Neural crest cell (in vitro differentiated cells): Measurements from ENCODE around the gene MYO6. TPM values are rescaled to one million over a fixed set of nuclear protein-coding genes. Genes with fewer than 3 reads are reported as not detected.

Experiments
- DNase-seq: peaks from one replicate; pipeline ENCODE4 v3.0.0; 2021; ENCODE audit warnings: low read depth, mixed read lengths, low spot score
- H3K27ac Mint-ChIP-seq: one replicate; pipeline ENCODE4 v1.8.0; 2021; ENCODE audit warnings: mild to moderate bottlenecking, mixed read lengths; ENCODE audit not compliant: unreplicated experiment
- H3K27me3 Mint-ChIP-seq: 2 replicates; pipeline ENCODE4 v1.8.0; 2021; ENCODE audit warnings: low read depth, mild to moderate bottlenecking, mixed read lengths
- H3K36me3 Mint-ChIP-seq: 2 replicates; pipeline ENCODE4 v1.8.0; 2021; ENCODE audit warnings: low read depth, mild to moderate bottlenecking, mixed read lengths
- H3K4me1 Mint-ChIP-seq: 2 replicates; pipeline ENCODE4 v1.8.0; 2021; ENCODE audit warnings: mixed read lengths
- H3K4me3 Mint-ChIP-seq: one replicate; pipeline ENCODE4 v1.8.0; 2021; ENCODE audit warnings: mild to moderate bottlenecking, mixed read lengths
- H3K9me3 Mint-ChIP-seq: 2 replicates; pipeline ENCODE4 v1.8.0; 2021; ENCODE audit warnings: mixed read lengths
- total RNA-seq: library from RNA; stranded (reverse); gene quantifications from 2 replicates; pipeline ENCODE4 v1.2.1, GENCODE V29; 2021
- TF ChIP-seq, protein P1 (sequence below): fragments of 200-600 bp; sonication (generic); conservative IDR thresholded peaks from 2 replicates; pipeline ENCODE4 v1.5.0; 2021; ENCODE audit warnings: antibody characterized with exemption, mild to moderate bottlenecking

MYO6 gene
- total RNA-seq, 1 donor from 2014 or later = 24.5 TPM

DNA sequence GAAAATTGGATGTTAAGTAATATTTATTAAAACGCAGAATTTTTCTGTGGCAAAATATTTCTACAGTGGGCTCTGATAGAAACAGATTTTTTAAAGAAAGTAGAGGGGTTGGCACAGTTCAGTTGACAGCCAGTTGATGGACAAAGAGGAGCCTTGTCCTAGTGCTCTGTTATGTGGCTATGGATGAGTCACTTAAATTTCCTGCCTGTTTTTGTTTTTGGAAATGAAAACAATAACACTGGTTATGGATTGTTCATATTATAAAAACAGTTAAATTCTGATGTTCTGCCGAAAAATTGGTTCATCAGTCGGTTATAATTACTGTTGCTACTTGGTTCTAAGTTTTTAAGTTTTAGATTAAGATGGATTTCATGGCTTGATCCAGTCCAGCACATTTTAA, 42.8 kb downstream of the MYO6 start:
- H3K27ac Mint-ChIP-seq = no peak overlapping the region
- no peaks in the 10 kb centered on the region for H3K27me3 Mint-ChIP-seq
- H3K4me1 Mint-ChIP-seq = peaks cover 30% of the 10 kb centered on the region
- TF ChIP-seq, protein P1, sequence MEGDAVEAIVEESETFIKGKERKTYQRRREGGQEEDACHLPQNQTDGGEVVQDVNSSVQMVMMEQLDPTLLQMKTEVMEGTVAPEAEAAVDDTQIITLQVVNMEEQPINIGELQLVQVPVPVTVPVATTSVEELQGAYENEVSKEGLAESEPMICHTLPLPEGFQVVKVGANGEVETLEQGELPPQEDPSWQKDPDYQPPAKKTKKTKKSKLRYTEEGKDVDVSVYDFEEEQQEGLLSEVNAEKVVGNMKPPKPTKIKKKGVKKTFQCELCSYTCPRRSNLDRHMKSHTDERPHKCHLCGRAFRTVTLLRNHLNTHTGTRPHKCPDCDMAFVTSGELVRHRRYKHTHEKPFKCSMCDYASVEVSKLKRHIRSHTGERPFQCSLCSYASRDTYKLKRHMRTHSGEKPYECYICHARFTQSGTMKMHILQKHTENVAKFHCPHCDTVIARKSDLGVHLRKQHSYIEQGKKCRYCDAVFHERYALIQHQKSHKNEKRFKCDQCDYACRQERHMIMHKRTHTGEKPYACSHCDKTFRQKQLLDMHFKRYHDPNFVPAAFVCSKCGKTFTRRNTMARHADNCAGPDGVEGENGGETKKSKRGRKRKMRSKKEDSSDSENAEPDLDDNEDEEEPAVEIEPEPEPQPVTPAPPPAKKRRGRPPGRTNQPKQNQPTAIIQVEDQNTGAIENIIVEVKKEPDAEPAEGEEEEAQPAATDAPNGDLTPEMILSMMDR = no peak
- no peak for DNase-seq
- H3K9me3 Mint-ChIP-seq = peaks cover 2% of the 10 kb centered on the region
- H3K36me3 Mint-ChIP-seq = no peaks in the 10 kb centered on the region
- no peak overlapping the region for H3K4me3 Mint-ChIP-seq

DNA sequence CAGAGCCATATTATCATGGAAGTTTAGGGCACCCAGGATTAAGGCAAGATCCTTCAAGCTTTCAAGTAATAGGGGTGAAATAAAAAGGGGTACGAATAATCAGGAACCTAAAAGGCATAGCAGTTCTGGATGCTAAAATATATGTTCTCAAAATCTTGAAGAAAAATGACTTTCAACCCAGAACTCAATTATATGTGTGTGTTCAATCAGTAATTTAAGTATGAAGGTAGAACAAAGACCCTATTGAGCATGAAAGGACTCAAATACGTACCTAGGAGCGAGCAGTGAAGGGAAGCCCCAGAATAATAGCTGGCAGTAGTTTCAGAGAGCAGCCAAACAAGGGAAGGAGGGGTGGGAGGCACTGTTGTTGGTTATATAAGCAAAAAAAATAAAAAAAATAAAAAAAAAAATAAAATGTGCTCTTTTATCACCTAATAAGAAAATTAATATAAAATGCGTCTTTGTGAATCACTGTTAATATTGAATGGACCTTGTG, 45.4 kb downstream of the MYO6 start:
- peaks cover 2% of the 10 kb centered on the region for H3K9me3 Mint-ChIP-seq
- no peak for DNase-seq
- H3K27ac Mint-ChIP-seq = no peak overlapping the region
- no peak overlapping the region for H3K4me3 Mint-ChIP-seq
- no peaks in the 10 kb centered on the region for H3K27me3 Mint-ChIP-seq
- peaks cover 30% of the 10 kb centered on the region for H3K4me1 Mint-ChIP-seq
- TF ChIP-seq, protein P1 = no peak
- H3K36me3 Mint-ChIP-seq = no peaks in the 10 kb centered on the region

DNA sequence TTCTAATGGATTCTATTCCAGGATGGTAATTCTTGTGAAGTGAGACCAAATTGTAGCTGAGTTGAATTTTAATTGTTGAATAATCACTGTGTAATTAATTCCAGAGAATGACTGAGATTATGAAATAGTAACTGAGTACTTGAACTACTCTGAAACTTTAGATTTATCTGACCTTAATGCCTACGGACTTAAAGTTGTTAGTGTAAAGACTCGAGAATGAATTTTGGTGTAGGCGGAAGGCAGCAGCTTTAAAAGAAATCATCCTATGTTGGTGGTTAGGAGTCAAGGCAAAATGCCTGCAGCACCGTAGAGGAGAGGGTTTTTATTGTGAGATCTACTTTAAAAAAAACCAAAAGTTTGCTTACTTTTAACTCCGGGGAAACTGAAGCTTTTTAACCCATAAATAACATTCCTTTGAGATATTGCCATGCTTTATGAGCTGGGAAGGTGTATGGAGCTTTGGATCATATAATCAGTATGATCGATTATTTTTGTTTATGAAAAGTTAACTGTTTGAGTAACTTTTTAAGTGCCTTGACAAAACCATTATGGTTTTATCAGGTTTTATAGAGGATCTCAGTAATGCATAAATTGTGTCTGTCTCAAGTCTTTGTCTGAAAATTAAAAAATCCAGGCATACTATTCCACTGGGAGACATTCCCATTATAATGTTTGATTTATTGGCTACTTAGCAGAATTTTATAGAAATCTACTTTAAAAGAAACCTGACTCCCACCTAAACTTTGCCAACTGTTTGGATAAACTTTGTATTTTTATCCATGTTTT, 46.1 kb downstream of the MYO6 start:
- no peak for DNase-seq
- TF ChIP-seq, protein P1 = no peak
- Mint-ChIP-seq H3K27me3 (no peaks in the 10 kb centered on the region), H3K4me3 (no peak overlapping the region), H3K4me1 (peaks cover 30% of the 10 kb centered on the region), H3K36me3 (no peaks in the 10 kb centered on the region), H3K27ac (peak overlapping the region; percentile 54), H3K9me3 (no peaks in the 10 kb centered on the region)

DNA sequence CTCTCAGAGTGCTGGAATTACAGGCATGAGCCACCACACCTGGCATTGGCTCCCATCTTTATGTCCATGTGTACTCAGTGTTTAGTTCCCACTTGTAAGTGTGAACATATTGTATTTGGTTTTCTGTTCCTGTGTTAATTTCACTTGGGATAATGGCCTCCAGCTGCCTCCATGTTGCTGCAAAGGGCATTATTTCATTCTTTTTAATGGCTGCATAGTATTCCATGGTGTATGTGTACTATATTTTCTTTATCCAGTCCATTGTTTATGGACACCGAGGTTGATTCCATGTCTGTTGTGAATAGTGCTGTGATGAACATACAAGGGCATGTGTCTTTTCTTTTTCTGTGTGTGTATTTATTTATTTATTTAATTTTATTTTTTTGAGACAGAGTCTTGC, 47.7 kb downstream of the MYO6 start:
- TF ChIP-seq, protein P1 = no peak
- no peak overlapping the region for H3K4me3 Mint-ChIP-seq
- H3K9me3 Mint-ChIP-seq = no peaks in the 10 kb centered on the region
- DNase-seq = no peak
- H3K4me1 Mint-ChIP-seq = peaks cover 30% of the 10 kb centered on the region
- no peak overlapping the region for H3K27ac Mint-ChIP-seq
- H3K27me3 Mint-ChIP-seq = no peaks in the 10 kb centered on the region
- H3K36me3 Mint-ChIP-seq = no peaks in the 10 kb centered on the region

DNA sequence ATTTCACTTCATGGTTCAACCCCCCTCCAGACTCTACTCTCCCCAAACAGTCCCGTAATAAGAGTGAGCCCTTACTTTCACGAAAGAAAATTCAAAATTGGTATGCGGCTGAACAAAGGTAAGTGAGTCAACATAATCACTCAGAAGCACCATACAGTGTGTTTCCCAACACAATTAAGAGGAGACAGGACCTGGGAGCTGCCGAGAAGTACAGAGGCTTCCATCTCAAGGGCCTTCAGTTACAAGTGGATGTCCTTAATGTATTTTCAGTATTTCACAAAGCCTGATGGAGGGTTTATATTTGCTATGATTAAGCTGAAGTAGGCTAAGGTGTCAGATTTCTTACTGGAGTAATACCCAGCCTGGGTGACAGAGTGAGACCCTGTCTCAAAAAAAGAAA, 51.1 kb downstream of the MYO6 start:
- TF ChIP-seq, protein P1 = no peak
- Mint-ChIP-seq H3K9me3 (no peaks in the 10 kb centered on the region), H3K36me3 (no peaks in the 10 kb centered on the region), H3K4me3 (no peak overlapping the region), H3K27me3 (no peaks in the 10 kb centered on the region), H3K4me1 (peaks cover 12% of the 10 kb centered on the region), H3K27ac (no peak overlapping the region)
- no peak for DNase-seq
